Stimulated activated CD8-positive, alpha-beta memory T cell treated with anti-CD3 and anti-CD28 coated beads, Interleukin-15, amount 100 ng/mL, for 48 hours (primary cell): ENCODE results near the gene GATA1.

Source experiments
- DNase-seq, 2 donors: peaks; one replicate each; pipeline ENCODE4 v3.0.0-alpha.2; 2020; ENCODE audit warnings: low read depth in 2 of 2

GATA1 gene

DNA sequence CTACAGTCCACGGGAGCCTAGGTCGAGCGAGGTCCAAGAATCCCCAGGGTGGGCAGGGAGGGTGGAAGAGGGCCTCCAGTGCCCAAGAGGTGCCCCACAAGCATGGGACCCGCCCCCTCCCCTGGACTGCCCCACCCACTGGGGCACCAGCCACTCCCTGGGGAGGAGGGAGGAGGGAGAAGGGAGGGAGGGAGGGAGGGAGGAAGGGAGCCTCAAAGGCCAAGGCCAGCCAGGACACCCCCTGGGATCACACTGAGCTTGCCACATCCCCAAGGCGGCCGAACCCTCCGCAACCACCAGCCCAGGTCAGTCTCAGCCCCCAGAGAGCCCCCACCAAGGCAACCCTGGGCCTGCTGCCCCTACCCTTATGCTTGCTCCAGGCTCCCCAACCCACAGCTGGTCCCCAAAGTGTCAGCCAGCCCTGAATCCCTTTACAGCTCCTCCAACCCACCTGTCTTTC, at the start of gene GATA1:
GATA1 (plus strand) TSS at position 250 of the 460 bp plus-strand sequence. CDS start 4,520 bp downstream, outside the sequence.
- DNase-seq: no peak

DNA sequence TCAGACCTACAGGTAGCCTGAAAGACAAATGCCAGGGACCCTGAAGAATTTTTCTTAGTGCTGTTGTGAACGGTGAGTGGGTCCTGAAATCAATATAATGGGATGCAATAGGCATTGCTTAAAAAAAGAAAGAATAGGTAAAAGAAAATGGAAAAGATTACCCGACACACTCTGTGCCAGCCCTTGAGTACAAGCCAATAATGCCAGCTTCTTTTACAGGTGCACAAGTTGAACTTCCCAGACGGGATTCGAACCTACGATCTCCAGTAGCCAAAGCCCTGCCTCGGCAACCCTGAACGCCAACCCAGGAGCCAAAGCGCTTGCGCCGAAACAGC, 49.5 kb upstream of the GATA1 start:
- DNase-seq: no peak

DNA sequence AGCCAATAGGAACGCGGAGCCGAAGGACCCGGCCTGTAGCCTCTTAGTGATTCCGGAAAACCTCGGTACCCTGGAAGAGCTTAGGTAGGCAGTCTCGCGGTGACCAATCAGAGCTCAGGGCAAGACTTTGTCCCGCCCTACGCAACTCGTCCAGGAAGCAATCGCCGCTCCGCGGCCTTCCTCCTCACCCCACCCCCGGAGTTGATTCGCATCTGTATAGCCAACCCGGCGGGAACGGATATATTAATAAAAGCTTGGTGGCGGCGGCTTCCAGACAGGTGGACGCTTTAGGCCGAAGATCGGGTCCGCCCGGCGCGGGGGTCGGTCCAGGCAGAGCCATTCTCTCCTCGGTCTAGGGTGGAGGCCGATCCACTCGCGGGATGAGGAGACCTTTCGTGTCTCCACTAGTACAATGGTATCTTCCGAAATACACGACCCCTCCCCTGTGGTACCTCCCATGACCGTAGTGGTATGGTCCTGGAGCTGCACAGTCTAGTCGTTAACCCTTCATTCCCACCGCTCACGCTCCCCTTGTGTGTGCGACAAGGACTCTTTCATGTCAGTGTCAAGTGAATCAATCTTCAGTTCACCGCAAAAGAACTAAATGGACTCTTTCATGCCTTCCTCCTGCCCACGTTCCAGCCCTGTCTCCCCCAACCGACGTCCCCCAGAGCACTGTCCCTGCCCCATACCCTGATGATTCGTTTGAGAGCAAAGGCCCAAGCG, 49.0 kb upstream of the GATA1 start:
- DNase-seq: peak; percentile 79 to 84

DNA sequence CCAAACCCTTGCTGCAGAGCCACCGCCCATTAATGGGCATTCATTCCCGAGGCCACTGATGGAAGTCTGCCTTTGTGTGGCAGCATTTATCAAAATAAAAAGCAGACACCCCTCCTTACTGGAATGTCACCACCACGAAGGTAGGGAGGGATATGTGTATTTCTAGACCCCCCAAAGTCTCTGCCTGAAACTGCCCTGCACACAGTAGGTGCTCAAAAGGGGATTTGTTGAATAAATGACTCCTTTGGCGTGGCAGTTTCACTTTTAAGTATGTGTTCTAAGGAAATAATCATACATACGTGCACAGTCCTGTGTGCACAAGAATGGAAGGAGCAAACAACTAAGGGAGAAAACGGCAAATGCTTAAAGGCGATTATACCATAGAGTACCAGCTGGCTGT, 48.5 kb upstream of the GATA1 start:
- no peak for DNase-seq

DNA sequence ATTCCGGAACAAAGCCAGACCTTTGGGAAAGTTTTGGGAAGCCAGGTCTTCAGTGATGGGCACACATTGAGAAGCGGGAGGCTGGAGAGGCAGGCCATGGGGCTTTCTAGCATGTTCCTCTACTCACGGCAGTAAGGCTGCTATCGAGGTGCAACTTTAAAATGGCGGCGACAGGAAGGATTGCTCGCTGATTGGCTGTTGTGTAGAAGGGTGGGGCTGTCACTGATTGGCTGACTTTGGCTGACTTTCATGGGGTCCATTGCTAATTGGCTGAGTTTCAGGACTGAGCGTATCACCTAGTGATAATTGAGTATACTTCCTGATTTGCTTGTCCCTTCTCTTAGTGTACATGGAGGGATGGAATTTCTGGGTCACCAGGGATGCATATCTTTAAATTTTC, 44.6 kb upstream of the GATA1 start:
- no peak for DNase-seq

DNA sequence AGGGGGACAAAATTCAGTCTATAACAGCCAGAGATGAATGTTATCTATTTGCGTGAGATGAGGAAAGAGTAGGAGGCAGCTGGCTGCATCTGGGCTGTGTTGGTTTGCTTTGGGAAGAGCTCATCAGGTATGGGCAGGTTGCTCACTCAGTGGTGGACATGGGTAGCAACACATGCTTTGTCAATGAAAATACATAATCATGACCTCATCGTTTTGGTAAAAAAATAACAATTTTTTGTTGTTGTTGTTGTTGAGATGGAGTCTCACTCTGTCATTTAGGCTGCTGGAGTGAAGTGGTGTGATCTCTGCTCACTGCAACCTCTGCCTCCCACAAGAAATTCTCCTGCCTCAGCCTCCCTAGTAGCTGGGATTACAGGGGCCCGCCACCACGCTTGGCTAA, 41.2 kb upstream of the GATA1 start:
- DNase-seq: no peak

DNA sequence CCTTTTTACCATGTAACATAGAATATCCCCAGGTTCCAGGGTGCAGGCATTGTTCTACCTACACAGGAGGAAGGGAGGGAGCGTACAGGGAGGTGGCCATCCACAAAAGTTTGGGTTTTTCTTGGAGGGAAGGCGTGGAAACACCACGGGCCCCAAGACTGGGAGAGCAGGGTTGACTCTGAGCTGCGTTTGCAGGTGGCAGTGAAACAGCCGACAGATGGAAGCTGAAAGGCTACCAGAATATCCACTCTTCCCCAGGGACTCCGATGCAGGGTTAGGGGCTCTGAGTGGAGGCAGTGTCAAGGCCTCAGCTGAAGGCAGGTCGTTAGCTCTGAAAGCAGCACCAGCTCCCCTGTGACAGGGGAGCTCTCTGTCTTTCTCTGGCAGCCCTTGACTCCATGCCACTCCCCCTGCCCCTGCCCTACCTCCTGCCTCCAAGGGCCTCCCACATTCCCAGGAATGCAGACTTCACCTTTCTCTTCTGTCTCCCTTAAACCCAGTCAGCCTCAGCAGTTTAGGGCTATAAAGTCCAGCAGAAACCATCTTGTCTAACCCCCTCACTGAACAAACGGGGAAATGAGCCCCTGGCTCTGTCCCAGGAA, 38.9 kb upstream of the GATA1 start:
- no peak for DNase-seq

DNA sequence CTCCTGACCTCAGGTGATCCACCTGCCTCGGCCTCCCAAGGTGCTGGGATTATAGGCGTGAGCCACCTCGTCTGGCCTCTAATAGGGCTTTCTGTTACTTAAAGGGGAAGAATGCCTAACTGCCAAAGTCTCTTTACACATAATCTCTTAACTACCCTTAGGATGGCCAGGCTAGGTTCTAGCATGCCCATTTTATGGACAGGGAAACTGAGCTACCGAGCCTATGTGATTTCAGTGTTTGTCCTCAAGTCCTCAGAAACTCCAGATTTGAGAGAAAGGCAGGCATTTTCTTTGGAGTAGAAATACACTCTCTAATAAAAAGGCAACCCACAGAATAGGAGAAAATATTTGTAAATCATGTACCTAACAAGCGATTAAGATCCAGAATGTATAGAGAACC, 37.2 kb upstream of the GATA1 start:
- DNase-seq: no peak

DNA sequence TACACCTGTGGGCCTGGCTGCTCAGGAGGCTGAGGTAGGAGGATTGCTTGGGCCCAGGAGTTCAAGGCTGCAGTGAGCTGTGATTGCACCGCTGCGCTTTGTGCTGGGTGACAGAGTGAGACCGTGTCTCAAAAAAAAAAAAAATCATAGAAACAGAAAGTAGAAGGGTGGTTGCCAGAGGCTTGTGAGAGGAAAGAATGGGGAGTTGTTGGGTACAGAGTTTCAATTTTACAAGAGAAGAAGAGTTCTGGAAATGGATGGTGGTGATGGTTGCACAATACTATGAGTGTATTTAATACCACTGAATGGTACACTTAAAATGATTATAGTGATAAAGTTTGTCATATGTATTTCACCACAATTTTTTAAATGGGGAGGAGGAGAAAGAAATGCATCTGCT, 35.0 kb upstream of the GATA1 start:
- DNase-seq: no peak

DNA sequence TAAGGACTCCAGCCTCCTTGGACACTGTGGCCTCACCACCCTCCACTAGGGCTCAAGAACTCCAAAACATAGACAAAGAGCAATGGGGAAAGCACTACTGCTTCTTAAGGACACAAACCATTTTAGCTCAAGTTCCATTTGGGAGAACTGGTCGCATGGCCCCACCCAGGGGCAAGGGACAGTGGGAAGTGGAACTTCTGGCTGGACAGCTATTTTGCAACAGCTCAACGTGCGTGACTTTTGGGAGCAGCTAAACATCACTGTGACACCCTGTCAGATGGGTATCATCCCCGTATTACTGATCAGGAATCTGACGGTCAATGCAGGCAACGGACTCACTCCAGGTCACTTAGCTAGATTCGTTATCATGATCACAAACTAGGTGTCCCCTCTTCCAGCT, 33.9 kb upstream of the GATA1 start:
- no peak for DNase-seq

DNA sequence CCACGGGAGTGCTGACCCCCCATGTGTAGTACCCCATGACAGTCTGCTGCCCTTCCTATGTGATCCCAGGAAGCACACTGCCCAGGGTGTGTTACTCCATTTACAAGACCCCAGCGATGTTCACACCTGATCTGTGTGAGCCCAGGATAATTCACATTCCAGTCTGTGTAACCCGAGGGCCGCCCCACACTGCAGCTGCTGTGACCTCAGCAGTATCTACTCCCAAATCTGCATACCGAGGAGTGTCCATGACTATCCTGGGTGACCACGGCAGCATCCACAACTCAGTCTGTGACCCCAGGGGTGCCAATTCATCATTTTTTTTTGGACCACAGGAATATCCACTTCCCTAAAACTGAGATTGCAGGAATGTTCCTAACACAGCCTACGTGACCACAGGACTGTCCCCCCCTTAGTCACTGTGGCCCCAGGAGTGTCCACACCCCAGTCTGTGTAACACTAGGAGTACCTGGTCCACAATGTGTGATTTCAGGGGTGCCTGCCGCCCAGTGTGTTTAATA, 32.6 kb upstream of the GATA1 start:
- no peak for DNase-seq

DNA sequence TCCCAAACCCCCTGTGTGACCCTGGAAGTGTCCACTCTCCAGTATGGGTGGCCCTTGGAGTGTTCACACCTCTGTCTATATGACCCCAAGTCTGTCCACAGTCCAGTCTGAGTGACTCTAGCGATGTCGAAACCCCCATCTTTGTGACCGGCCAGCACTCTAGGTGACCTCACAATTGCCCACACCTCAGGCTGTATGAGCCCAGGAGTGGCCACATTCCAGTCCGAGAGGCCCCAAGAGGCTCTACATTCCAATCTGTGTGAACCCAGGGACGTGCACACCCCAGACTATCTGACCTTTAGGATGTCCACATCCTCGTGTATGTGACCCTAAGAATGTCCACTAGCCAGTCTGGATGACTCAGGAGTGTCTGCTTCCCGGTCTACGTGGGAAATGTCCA, 32.2 kb upstream of the GATA1 start:
- DNase-seq: no peak

DNA sequence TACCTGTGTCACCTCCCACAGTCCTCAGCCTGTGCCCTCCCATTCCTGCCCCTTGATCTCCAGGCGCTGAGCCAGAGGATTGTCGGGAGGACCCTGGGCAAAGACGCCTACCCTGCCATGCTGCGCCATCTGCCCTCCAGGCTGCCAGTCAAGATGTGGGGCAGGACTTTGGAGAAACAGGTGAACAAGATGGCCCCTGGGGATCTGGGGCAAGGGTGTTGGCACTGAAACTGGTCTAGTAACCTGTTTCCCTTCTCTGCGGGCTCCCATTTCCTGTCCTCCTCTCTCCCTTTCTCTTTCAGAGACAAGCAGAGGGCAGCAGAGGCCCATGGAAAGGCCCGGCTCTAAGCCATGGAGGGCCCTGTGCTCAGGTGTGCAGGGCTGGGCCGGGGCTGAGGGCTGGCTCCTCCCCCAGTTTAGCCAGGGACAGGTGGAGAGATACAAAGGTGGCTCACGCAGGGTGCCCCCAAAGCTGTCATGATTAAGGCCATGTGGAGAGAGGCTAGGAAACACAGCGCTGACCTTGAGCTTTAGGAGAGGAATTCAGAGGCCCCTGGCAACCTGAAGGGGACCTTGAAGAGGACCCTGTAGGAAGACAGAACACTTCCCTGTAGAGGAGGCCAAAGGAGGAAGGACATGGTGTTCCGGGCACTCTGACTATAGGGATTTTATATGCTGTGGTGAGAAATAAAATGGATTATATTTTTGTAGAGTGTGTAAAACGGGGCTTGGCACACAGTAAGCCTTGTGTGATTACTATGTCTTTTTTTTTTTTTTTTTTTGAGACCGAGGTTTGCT, 24.5 kb upstream of the GATA1 start, which contains the start of gene GLOD5:
GLOD5 (plus strand) TSS at position 74 of the 798 bp plus-strand sequence; CDS start at position 118, 44 bp downstream.
- no peak for DNase-seq

DNA sequence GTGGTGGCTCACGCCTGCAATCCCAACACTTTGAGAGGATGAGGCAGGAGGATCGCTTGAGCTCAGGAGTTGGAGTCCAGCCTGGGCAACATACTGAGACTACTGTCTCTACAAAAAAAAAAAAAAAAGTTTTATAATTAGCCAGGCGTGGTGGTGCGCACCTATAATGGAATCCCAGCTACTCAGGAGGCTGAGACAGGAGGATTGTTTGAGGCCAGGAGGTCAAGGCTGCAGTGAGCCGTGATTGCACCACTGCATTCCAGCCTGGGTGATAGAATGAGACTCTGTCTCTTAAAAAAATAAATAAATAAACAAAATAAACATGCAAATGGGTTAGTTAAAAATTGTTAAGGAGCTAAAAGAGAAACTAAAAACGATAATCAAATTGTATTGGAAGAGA, 17.2 kb upstream of the GATA1 start:
- no peak for DNase-seq

DNA sequence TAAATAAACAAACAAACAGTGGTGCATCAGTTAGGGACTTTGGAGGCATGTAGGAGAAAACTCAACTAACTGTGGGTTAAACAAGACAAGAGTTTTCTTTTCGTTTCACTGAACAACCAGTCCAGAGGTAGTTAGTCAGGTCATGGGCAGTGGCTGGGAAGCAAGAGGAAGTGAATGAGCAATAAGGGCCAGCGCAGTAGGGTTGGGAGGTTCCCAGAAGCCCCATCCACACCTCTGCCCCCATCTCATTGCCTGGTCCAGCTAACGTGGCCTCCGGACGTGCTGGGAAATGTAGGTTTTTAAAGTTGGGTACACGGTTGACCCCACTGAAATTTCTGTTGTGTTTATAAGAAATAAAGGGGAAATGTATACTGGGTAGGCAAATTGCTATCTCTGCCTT, 16.1 kb upstream of the GATA1 start:
- no peak for DNase-seq

DNA sequence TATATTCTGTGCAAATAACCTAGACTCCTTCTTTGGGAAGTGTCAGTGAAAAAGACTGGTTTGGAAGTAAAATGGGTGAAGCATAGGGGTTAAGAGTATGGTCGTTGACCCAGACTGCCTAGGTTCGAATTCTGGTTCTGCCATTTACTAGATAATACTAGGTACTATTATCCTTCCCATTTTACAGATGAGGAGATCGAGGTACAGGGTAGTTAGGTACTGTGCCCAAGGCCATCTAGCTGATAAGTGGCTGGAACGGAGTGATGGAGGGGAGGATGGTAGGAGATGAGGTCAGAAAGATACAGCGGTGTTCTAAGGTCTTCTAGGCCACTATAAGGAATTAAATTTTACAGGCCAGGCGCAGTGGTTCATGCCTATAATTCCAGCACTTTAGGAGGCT, 13.8 kb upstream of the GATA1 start:
- no peak for DNase-seq

DNA sequence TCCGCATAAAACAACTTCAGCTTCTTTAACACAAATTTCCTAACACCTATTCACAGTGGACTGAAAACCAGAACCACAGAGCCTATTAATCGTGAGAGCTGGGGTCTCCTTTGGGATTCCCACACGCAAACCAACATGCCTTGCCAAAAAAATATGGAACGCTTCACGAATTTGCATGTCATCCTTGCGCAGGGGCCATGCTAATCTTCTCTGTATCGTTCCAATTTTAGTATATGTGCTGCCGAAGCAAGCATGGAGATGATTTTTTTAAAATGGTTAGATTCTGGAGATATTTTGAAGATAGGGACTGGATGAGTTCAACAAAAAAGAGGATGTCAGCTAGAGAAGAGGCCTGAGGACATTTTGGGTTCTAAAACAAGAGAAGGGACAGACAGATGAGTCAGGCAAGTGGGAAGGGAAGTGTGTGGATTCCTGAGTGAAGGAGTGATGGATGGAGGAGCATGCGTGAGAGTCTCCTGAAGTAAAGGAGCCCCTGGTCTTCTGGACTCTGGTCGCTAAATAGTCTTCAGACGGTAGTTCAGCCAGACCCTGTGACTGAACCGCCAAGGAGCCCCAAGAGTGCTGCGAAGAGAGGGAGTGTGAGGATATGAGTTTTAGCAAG, 9.5 kb upstream of the GATA1 start:
- no peak for DNase-seq

DNA sequence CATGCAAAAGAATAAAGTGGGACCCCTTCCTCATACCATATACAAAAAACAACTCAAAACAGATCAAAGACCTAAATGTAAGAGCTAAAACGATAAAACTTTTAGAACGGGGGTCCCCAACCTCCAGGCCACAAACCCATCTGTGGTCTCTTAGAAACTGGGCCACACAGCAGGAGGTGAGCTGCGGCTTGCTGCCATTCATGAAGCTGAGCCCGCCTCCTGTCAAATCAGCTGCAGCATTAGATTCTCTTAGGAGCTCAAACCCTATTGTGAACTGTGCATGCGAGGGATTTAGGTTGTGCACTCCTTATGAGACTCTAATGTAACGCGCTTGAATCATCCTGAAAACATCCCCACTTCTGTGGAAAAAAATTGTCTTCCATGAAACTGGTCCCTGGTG, 7.0 kb upstream of the GATA1 start:
- DNase-seq: no peak

DNA sequence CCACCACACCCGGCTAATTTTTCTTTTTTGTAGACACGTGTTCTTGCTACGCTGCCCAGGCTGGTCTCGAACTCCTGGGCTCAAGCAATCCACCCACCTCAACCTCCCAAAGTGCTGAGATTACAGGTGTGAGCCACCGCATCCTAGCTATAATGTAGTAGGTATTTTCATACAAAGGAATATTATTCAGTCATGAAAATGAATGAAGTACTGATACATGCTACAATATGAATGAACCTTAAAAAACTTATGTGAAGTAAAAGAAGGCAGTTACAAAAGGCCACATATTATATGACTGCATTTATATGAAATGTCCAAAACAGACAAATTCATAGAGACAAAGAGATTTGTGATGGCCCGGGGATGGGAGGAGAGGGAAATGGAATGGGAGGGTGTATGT, 4.7 kb upstream of the GATA1 start:
- no peak for DNase-seq

DNA sequence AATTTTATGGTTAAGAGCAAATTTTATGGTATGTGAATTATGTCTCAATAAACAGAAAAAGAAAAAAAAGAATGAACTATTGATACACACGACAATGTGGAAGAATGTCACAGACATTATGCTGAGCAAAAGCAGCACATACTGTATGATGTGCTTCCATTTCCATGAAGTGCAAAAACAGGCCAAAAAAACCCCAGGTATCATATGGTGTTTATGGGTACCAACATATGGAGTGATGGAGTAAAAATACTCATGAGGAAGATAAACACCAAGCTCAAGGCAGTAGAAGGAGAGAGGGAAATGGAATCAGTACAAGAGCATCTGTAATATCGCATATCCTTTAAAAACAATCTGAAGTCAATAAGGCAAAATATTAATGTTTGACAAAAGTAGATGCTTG, 4.2 kb upstream of the GATA1 start:
- DNase-seq: no peak

DNA sequence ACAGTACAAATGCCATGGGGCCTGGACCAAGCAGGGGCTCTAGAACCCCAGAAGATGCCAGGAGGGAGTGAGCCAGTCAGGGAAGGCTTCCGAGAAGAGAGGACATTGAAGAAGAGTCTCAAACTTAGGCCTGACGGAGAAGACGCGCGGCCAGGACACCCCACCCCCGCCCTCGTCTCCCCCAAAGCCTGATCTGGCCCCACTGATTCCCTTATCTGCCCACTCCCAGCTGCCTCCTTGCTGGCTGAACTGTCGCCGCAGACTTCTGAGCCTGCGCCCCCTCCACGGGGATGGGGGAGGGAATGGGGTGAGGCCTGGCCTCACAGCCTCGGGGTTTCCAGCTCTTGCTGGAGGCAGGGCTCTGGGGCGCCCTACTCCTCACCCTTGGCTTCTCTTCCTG, 3.6 kb upstream of the GATA1 start:
- DNase-seq: no peak

DNA sequence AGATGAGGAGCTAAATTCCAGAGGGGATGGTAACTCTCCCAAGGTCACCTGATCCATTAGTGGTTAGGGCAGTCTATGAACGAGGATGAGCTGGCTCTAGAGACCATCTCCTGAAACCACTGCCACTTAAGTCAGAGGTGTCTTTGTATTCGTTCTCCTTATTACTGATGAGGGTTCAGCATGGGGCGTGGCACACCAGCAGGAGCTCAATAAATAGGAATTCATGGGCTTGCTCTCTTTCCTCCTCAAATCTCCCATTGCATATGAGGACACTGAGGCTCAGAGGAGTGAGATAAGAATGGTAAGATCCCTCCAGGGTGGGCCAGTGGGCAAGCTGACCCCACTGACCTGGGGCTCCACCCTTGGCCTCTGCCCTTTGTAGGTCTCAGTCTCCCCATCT, 1.7 kb upstream of the GATA1 start:
- no peak for DNase-seq
